Cerebellar nuclear complex (tissue), 1 donor: ENCODE results near the gene PRDM12.
"Not testable (repeated sequence)": the region's sequence is repeated elsewhere in the genome, so short reads cannot be mapped to it uniquely, and the experiment has no call there.

Source experiments
- DNase-seq, 2 experiments: peaks; one replicate each; lab custom pipeline; 2025; lab: John Stamatoyannopoulos, UW

Gene PRDM12

GRCh38 chr9:130663977-130664250 is 480 bp upstream of the PRDM12 start:
- DNase-seq, result no peak

DNA sequence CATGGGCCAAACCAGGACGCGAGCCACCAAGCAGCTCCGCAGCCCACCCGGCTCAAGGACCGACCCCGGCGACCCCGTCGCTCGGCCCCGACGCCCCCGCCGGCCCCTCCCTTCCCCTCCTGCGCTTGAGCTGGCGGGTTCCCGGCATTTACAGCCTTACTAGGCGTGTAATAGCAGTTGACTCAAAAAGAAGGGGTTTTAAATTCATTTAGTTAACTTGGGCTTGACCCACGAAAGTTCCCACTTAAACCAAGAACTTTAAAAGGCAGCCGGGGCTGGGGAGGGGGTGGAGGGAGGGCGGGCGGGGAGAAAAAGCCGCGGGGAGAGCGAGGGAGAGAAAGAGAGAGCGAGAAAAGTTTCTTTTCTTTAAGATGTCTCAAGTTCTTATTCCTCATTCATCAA is 636 bp downstream of the PRDM12 start:
- DNase-seq, result no peak

- no peak for DNase-seq
These were observed 1.3 kb downstream of the PRDM12 start for GRCh38 chr9:130665431-130666392.

GRCh38 chr9:130666393-130667119 is 2.2 kb downstream of the PRDM12 start:
- no peak for DNase-seq

GRCh38 chr9:130667120-130667435 is 2.7 kb downstream of the PRDM12 start:
- DNase-seq, result no peak

- no peak for DNase-seq
These were observed 3.8 kb downstream of the PRDM12 start for GRCh38 chr9:130668196-130668595.

- DNase-seq, result no peak
These were observed 4.3 kb downstream of the PRDM12 start for GRCh38 chr9:130668659-130669058.

DNA sequence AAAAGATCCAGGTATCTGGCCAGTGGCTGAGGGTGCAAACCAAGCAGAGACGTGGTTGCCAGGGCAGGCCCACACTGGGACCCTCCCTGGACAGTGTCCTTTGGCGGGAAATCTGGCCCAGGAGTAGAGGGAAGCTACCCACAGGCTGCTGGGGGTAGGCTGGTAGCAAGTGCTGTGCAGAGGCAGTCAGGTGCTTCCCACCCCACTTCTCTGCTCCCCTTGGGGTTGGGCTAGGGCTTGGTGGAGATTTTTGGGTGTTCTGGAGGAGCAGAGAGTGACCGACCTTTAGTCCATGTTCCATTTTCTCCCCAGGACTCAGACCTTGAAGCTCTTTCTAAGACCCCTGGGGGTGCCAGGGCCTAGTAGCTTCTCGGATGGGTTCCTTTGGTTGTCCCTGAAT is 5.6 kb downstream of the PRDM12 start:
- DNase-seq, result no peak

DNA sequence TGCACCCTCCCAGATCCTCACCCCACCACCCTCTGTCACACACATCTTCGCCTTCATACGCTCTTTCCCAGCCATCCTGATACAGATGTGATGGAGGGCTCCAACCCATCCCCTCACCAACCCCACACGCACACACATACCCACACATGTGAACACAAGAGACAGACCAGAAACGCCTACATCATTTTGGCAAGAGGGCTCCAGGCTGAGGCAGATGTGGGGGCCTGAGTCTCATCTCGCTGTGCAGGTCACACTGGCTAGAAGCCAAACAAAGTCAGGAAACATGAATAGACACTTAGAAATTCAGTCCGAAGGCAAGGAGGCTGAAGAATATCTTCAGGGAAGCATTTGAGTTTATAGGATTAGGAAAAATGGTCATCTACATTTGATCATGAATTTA is 6.2 kb downstream of the PRDM12 start:
- DNase-seq, result no peak

DNA sequence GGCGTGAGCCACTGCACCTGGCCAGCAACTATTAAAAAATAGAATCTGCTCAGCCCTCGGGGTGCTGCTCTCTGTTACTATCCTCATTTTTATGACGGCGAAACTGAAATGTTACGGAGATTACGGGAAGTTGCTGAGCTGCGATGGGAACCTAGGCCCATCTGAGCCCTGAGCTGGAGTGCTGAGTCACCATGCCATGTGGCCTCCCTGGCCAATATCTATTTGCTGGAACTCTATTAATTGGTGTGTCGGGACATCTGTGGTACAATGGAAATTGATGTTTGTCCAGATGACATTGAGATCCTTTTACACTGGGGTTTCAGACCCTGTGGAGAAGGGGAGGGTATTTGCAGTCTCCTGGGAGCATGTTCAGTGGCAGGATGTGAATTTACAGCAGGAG is 8.1 kb downstream of the PRDM12 start:
- no peak for DNase-seq

DNA sequence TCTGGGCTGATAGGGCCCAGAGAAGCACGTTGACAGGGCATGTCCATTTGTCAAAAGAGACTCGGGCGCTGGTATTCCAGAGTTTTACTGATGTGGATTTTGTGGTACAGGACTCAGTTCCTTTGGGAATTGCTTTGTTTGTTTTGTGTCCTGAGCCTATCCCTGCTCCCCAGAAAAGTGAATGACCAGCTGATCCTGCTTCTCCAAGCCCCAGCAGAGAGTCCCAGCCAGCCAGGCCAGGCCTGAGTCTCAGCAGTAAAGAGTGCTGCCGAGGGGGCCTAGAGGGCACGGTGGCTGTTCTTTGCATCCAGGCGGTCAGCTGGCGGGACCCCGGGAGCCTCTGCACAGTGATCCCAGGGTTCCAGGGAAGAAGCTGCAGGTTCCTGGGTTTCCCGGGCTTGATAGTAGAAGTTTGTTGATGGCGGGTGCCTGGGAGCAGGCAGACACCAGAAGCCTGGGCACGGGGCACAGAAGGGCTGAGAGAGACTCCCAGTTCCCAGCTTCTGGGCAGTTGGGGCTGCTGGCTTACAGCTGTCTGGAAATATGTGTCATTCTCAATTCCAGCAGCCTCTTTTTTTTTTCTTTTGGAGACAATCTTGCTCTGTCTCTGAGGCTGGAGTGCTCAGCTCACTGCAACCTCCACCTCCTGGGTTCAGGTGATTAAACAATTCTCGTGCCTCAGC is 8.7 kb downstream of the PRDM12 start:
- no peak for DNase-seq

GRCh38 chr9:130675396-130675795 is 11.0 kb downstream of the PRDM12 start:
- no peak for DNase-seq

DNA sequence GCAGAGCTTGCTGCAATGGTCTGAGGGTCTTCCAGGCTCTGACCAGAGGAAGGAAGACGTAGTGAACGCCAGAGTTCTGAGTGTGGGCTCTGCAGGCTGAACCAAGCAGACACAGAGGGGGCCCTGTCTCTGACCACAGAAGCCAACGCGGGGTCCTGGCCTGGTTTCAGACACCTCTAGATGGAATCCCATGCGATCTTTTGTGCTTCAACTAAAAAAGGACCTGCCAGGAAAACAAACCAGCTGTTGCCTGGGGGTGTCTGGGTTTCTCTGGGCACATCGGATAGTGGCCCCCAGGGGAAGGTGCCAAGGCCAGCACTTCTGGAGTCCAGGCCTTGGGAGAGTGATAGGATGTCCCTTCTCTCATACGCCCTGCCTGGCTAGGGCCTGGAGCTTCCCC is 12.9 kb downstream of the PRDM12 start:
- no peak for DNase-seq

DNA sequence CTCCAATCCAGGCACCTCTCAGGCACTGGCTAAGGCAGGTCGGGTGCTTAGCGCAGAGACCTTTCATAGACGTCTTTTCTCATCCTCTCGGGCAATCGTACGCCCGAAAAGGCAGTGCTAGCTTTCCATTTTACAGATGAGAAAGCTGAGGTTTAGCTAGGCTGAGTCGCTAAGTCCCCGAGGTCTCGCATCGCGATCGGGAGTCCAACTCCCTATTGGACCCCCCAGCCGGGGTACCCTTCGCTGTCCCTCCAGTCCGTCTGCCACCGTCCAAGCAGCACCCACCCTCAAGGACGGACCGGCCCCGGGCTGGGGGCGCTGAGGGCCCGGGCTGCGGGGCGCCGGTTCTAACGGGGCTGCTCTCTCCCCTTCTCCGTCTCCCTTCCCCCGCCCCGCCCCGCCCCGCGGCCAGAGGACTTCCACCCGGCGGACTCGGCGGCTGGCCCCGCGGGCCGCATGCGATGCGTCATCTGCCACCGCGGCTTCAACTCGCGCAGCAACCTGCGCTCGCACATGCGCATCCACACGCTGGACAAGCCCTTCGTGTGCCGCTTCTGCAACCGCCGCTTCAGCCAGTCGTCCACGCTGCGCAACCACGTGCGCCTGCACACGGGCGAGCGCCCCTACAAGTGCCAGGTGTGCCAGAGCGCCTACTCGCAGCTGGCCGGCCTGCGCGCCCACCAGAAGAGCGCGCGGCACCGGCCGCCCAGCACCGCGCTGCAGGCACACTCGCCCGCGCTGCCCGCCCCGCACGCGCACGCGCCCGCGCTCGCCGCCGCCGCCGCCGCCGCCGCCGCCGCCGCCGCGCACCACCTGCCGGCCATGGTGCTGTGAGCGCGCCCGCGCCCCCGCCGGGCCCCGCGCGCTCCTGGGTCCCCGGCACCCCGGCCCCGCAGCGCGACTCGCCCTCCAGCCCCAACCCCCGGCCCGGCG is 16.7 kb downstream of the PRDM12 start:
- peak in 1 of 2 experiments; percentile 35 for DNase-seq

GRCh38 chr9:130681769-130682420 is 17.5 kb downstream of the PRDM12 start:
- DNase-seq, result no peak

- peak in 1 of 2 experiments; percentile 49 for DNase-seq
These were observed 18.2 kb downstream of the PRDM12 start for GRCh38 chr9:130682421-130683121.

DNA sequence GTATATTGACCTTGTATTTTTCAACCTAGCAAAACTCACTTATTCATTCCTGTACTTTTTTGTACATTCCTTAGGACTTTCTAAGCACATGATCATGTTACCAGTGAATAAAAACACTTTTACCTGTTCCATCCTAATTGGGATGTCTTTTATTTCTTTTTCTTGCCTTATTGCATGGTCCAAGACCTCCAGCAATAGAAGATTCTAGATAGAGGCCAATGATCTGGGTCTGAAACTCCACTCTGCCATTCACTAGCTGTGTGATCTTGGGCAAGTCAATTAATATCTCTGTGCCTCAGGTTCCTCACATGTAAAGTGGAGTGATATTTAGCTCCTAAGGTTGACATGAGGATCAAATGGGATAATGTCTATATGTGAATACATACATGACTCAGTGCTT is 20.7 kb downstream of the PRDM12 start:
- no peak for DNase-seq

- DNase-seq, result not testable (repeated sequence)
These were observed 21.6 kb downstream of the PRDM12 start for GRCh38 chr9:130685945-130686344.

GRCh38 chr9:130687615-130688014 is 23.2 kb downstream of the PRDM12 start:
- DNase-seq, result no peak

- no peak for DNase-seq
These were observed 23.7 kb downstream of the PRDM12 start for GRCh38 chr9:130688072-130688471.

DNA sequence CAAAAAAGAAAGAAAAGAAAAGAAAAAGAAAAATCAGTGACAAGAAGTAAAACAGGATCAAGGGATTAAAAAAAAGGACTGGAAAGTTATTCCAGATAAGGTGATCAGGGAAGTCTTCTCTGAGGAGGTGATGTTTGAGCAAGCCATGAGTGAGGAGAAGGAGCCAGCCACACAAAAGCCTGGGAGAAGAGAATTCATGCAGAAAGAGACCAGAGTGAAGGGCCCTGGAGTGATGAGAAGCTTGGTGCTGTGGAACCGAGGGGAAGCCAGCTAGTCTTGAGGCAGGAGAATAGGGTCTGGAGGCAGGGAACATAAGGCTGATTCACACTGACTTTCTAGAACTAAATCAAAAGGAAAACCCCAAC is 25.2 kb downstream of the PRDM12 start:
- DNase-seq, result no peak
